ENCODE measurements around the gene NDUFA12.
"Not testable (repeated sequence)": the region's sequence is repeated elsewhere in the genome, so short reads cannot be mapped to it uniquely, and the experiment has no call there.

NDUFA12 gene

GRCh38 chr12:95003213-95003920 lies at the start of gene NDUFA12:
Gene NDUFA12, minus strand, starts transcription at chr12:95003697. Its CDS starts 17 bp downstream, at chr12:95003680.
- DNase-seq (ENCODE audit: low read depth in 2 of 2, low spot score in 1 of 2), result peak; percentile 87 to 92

GRCh38 chr12:95051241-95051640 lies 47.7 kb upstream of the NDUFA12 start:
- DNase-seq (ENCODE audit: low read depth in 2 of 2, low spot score in 1 of 2), result no peak

- DNase-seq (ENCODE audit: low read depth in 2 of 2, low spot score in 1 of 2), result no peak
Observed at GRCh38 chr12:95037906-95038305, 34.4 kb upstream of the NDUFA12 start.

- DNase-seq (ENCODE audit: low read depth in 2 of 2, low spot score in 1 of 2), result no peak
Observed at GRCh38 chr12:95034750-95035149, 31.3 kb upstream of the NDUFA12 start.

- DNase-seq (ENCODE audit: low read depth in 2 of 2, low spot score in 1 of 2), result no peak
Observed at GRCh38 chr12:95022477-95022876, 19.0 kb upstream of the NDUFA12 start.

GRCh38 chr12:95017482-95017881 lies 14.0 kb upstream of the NDUFA12 start:
- DNase-seq (ENCODE audit: low read depth in 2 of 2, low spot score in 1 of 2), result no peak

GRCh38 chr12:95016120-95016519 lies 12.6 kb upstream of the NDUFA12 start:
- no peak for DNase-seq (ENCODE audit: low read depth in 2 of 2, low spot score in 1 of 2)

- no peak for DNase-seq (ENCODE audit: low read depth in 2 of 2, low spot score in 1 of 2)
Observed at GRCh38 chr12:95014554-95014953, 11.1 kb upstream of the NDUFA12 start.

- DNase-seq (ENCODE audit: low read depth in 2 of 2, low spot score in 1 of 2), result no peak
Observed at GRCh38 chr12:95006206-95006605, 2.7 kb upstream of the NDUFA12 start.

- DNase-seq (ENCODE audit: low read depth in 2 of 2, low spot score in 1 of 2), result no peak
Observed at GRCh38 chr12:95004610-95005009, 1.1 kb upstream of the NDUFA12 start.

- no peak for DNase-seq (ENCODE audit: low read depth in 2 of 2, low spot score in 1 of 2)
Observed at GRCh38 chr12:95003921-95004272, 400 bp upstream of the NDUFA12 start.

GRCh38 chr12:95002754-95003153 lies 743 bp downstream of the NDUFA12 start:
- no peak for DNase-seq (ENCODE audit: low read depth in 2 of 2, low spot score in 1 of 2)

GRCh38 chr12:94998326-94998725 lies 5.2 kb downstream of the NDUFA12 start:
- DNase-seq (ENCODE audit: low read depth in 2 of 2, low spot score in 1 of 2), result no peak

GRCh38 chr12:94997726-94998125 lies 5.8 kb downstream of the NDUFA12 start:
- no peak for DNase-seq (ENCODE audit: low read depth in 2 of 2, low spot score in 1 of 2)

GRCh38 chr12:94997061-94997460 lies 6.4 kb downstream of the NDUFA12 start:
- no peak for DNase-seq (ENCODE audit: low read depth in 2 of 2, low spot score in 1 of 2)

- DNase-seq (ENCODE audit: low read depth in 2 of 2, low spot score in 1 of 2), result no peak
Observed at GRCh38 chr12:94994312-94994711, 9.2 kb downstream of the NDUFA12 start.

- not testable (repeated sequence) for DNase-seq (ENCODE audit: low read depth in 2 of 2, low spot score in 1 of 2)
Observed at GRCh38 chr12:94993855-94994254, 9.6 kb downstream of the NDUFA12 start.

- no peak for DNase-seq (ENCODE audit: low read depth in 2 of 2, low spot score in 1 of 2)
Observed at GRCh38 chr12:94990222-94990621, 13.3 kb downstream of the NDUFA12 start.

- DNase-seq (ENCODE audit: low read depth in 2 of 2, low spot score in 1 of 2), result no peak
Observed at GRCh38 chr12:94988471-94988870, 15.0 kb downstream of the NDUFA12 start.

GRCh38 chr12:94987801-94988200 lies 15.7 kb downstream of the NDUFA12 start:
- DNase-seq (ENCODE audit: low read depth in 2 of 2, low spot score in 1 of 2), result no peak

- no peak for DNase-seq (ENCODE audit: low read depth in 2 of 2, low spot score in 1 of 2)
Observed at GRCh38 chr12:94987076-94987669, 16.3 kb downstream of the NDUFA12 start.

- not testable (repeated sequence) for DNase-seq (ENCODE audit: low read depth in 2 of 2, low spot score in 1 of 2)
Observed at GRCh38 chr12:94985099-94985498, 18.4 kb downstream of the NDUFA12 start.

GRCh38 chr12:94983321-94983720 lies 20.2 kb downstream of the NDUFA12 start:
- DNase-seq (ENCODE audit: low read depth in 2 of 2, low spot score in 1 of 2), result no peak
